IMR-90 (cell line): ENCODE results near the gene DCC. TPM values are rescaled to one million over a fixed set of nuclear protein-coding genes. Genes with fewer than 3 reads are reported as not detected.

Experiments used
- ATAC-seq: fragments of 200-7000 bp; cut with Tn5 transposase; 2 replicates; pipeline ENCODE4 v1.9.1; 2020; ENCODE audit warnings: low read depth, mild to moderate bottlenecking, moderate library complexity
- BruUV-seq: library from RNA; stranded (reverse); fragments of 400-500 nt; replicated peaks from 2 replicates; lab custom pipeline; 2021; lab: Mats Ljungman, UMichigan
- CTCF ChIA-PET: fragments of 300-600 bp; formaldehyde crosslinking; extraction: SDS; loops from one replicate; lab custom pipeline; 2021; ENCODE audit warnings: antibody characterized with exemption; lab: Yijun Ruan, JAX
- POLR2A ChIA-PET: fragments of 300-600 bp; sonication (Branson Sonifier 250); formaldehyde crosslinking; loops from one replicate; lab custom pipeline; 2022; ENCODE audit warnings: antibody characterized with exemption; ENCODE audit not compliant: unreplicated experiment; lab: Charles Lee
- DNase-seq: peaks from one replicate; pipeline ENCODE4 v3.0.0; 2013
- H2AFZ ChIP-seq: replicated peaks from 2 replicates; pipeline ENCODE3; 2013; ENCODE audit warnings: low read length, mild to moderate bottlenecking; ENCODE audit not compliant: poor library complexity
- H2AK5ac ChIP-seq: 2 replicates; pipeline ENCODE4 v1.6.1; 2013; ENCODE audit warnings: low read depth, low read length, inconsistent platforms
- H2AK9ac ChIP-seq: replicated peaks from 2 replicates; pipeline ENCODE3; 2013; ENCODE audit warnings: mild to moderate bottlenecking, low read depth, low read length, moderate library complexity; ENCODE audit not compliant: poor library complexity
- H2BK120ac ChIP-seq: 2 replicates; pipeline ENCODE4 v1.6.1; 2013; ENCODE audit warnings: low read depth, low read length, inconsistent platforms
- H2BK15ac ChIP-seq: 3 replicates; pipeline ENCODE4 v1.6.1; 2013; ENCODE audit warnings: low read depth, low read length, inconsistent platforms
- H2BK20ac ChIP-seq: 2 replicates; pipeline ENCODE4 v1.6.1; 2013; ENCODE audit warnings: low read depth, mild to moderate bottlenecking, inconsistent platforms, low read length, moderate library complexity
- H2BK5ac ChIP-seq: 2 replicates; pipeline ENCODE4 v1.6.1; 2013; ENCODE audit warnings: mild to moderate bottlenecking, low read depth, low read length, inconsistent platforms; ENCODE audit not compliant: poor library complexity, severe bottlenecking
- H3K14ac ChIP-seq: replicated peaks from 2 replicates; pipeline ENCODE4 v1.6.1; 2013; ENCODE audit warnings: low read depth, low read length, inconsistent platforms
- H3K18ac ChIP-seq: 2 replicates; pipeline ENCODE4 v1.6.1; 2013; ENCODE audit warnings: low read depth, low read length, control low read depth
- H3K23ac ChIP-seq: 2 replicates; pipeline ENCODE4 v1.6.1; 2013; ENCODE audit warnings: low read depth, low read length, inconsistent platforms
- H3K27ac ChIP-seq: 2 replicates; pipeline ENCODE4 v1.5.1; 2013; ENCODE audit warnings: mild to moderate bottlenecking, control low read depth, low read length; ENCODE audit not compliant: insufficient read depth
- H3K27me3 ChIP-seq: 2 replicates; pipeline ENCODE4 v1.6.1; 2013; ENCODE audit warnings: low read length; ENCODE audit not compliant: control insufficient read depth, insufficient read depth
- H3K36me3 ChIP-seq: 2 replicates; pipeline ENCODE4 v1.6.1; 2013; ENCODE audit warnings: low read length, mixed read lengths; ENCODE audit not compliant: control insufficient read depth, insufficient read depth
- H3K4ac ChIP-seq: 2 replicates; pipeline ENCODE4 v1.6.1; 2013; ENCODE audit warnings: low read depth, low read length, inconsistent platforms
- H3K4me1 ChIP-seq: 2 replicates; pipeline ENCODE4 v1.6.1; 2013; ENCODE audit warnings: low read length, mixed read lengths; ENCODE audit not compliant: control insufficient read depth, insufficient read depth
- H3K4me2 ChIP-seq: 2 replicates; pipeline ENCODE4 v1.6.1; 2013; ENCODE audit warnings: low read depth, mild to moderate bottlenecking, control low read depth, low read length, moderate library complexity
- H3K4me3 ChIP-seq: 2 replicates; pipeline ENCODE4 v1.5.1; 2013; ENCODE audit warnings: low read depth, mild to moderate bottlenecking, control low read depth, low read length, moderate library complexity; ENCODE audit not compliant: insufficient read depth
- H3K56ac ChIP-seq: 2 replicates; pipeline ENCODE4 v1.6.1; 2013; ENCODE audit warnings: low read length, inconsistent platforms; ENCODE audit not compliant: insufficient read depth; ENCODE audit errors: extremely low read depth
- H3K79me1 ChIP-seq, 2 experiments: 2 replicates each; pipeline ENCODE4 v1.6.1; 2013; ENCODE audit warnings: low read length in 2 of 2, inconsistent platforms in 1 of 2, low read depth in 1 of 2
- H3K9ac ChIP-seq: 2 replicates; pipeline ENCODE4 v1.6.1; 2013; ENCODE audit warnings: low read depth, low read length, control low read depth
- H3K9me1 ChIP-seq: 2 replicates; pipeline ENCODE4 v1.6.1; 2013; ENCODE audit warnings: low read length, inconsistent platforms; ENCODE audit not compliant: insufficient read depth
- H3K9me3 ChIP-seq: 2 replicates; pipeline ENCODE4 v1.6.1; 2013; ENCODE audit warnings: low read length; ENCODE audit not compliant: control insufficient read depth, insufficient read depth
- H4K20me1 ChIP-seq: 2 replicates; pipeline ENCODE4 v1.6.1; 2013; ENCODE audit warnings: low read length, inconsistent platforms; ENCODE audit not compliant: insufficient read depth
- H4K5ac ChIP-seq: 2 replicates; pipeline ENCODE4 v1.6.1; 2013; ENCODE audit warnings: mild to moderate bottlenecking, low read depth, low read length, control low read depth
- H4K8ac ChIP-seq, 2 experiments: 2 replicates each; pipeline ENCODE4 v1.6.1; 2013; ENCODE audit warnings: low read depth in 2 of 2, low read length in 2 of 2, control low read depth in 1 of 2, inconsistent platforms in 1 of 2
- H4K91ac ChIP-seq: 2 replicates; pipeline ENCODE4 v1.6.1; 2013; ENCODE audit warnings: low read depth, low read length, inconsistent platforms; ENCODE audit not compliant: insufficient read depth
- BHLHE40 ChIP-seq: fragments of 150-350 bp; IDR thresholded peaks from 2 replicates; pipeline ENCODE4 v1.6.1; 2016; ENCODE audit warnings: mild to moderate bottlenecking, low read depth, low read length
- CEBPB ChIP-seq: IDR thresholded peaks from 2 replicates; pipeline ENCODE4 v1.6.1; 2012; ENCODE audit warnings: low read depth, low read length, improper control_type of control experiment
- FOS ChIP-seq: fragments of 150-350 bp; IDR thresholded peaks from 2 replicates; pipeline ENCODE4 v1.6.1; 2016; ENCODE audit warnings: low read depth, low read length
- MAFK ChIP-seq: IDR thresholded peaks from 2 replicates; pipeline ENCODE4 v1.6.1; 2012; ENCODE audit warnings: low read depth, low read length, improper control_type of control experiment
- MAZ ChIP-seq: IDR thresholded peaks from 2 replicates; pipeline ENCODE4 v1.6.1; 2012; ENCODE audit warnings: low read depth, mild to moderate bottlenecking, low read length, improper control_type of control experiment, moderate library complexity, borderline replicate concordance
- RAD21 ChIP-seq: IDR thresholded peaks from 2 replicates; pipeline ENCODE4 v1.6.1; 2012; ENCODE audit warnings: low read length, improper control_type of control experiment
- RCOR1 ChIP-seq: IDR thresholded peaks from 2 replicates; pipeline ENCODE4 v1.6.1; 2012; ENCODE audit warnings: mild to moderate bottlenecking, low read length, improper control_type of control experiment; ENCODE audit not compliant: insufficient replicate concordance
- RFX5 ChIP-seq: IDR thresholded peaks from 2 replicates; pipeline ENCODE4 v1.8.0; 2012; ENCODE audit warnings: low read depth, mild to moderate bottlenecking, low read length, moderate library complexity
- SMC3 ChIP-seq: fragments of 150-350 bp; IDR thresholded peaks from 2 replicates; pipeline ENCODE4 v1.6.1; 2016; ENCODE audit warnings: low read depth, mild to moderate bottlenecking, antibody characterized with exemption, low read length, moderate library complexity
- WGBS, 2 experiments: methylation state at CpG; one replicate each; pipeline versions ENCODE4 v1.1.5 to v1.1.7; 2013; ENCODE audit warnings: missing lambda C conversion rate in 2 of 2; ENCODE audit not compliant: insufficient read length in 1 of 2; ENCODE audit errors: extremely low coverage in 2 of 2; 5-methylcytosine and 5-hydroxymethylcytosine counted together
- dilution Hi-C: fragments of 300-500 bp; cut with HindIII; formaldehyde crosslinking; loops from one replicate; pipeline ENCODE4 v1.14.3; 2018; ENCODE audit warnings: low sequenced_read_pairs; ENCODE audit not compliant: unreplicated experiment
- in situ Hi-C: fragments of 300-500 bp; cut with MboI; formaldehyde crosslinking; loops from 3 replicates; pipeline ENCODE4 v1.14.3; 2019; ENCODE audit warnings: low sequenced_read_pairs, inconsistent platforms, mixed read lengths
- intact Hi-C: fragments of 100-400 bp; cut with micrococcal nuclease; formaldehyde crosslinking; loops from 2 replicates; pipeline ENCODE4 v1.10.0; 2022
- polyA plus RNA-seq, 3 experiments: library from polyadenylated mRNA; depleted of rRNA; stranded (reverse); fragments of >200 nt; gene quantifications; 2 replicates each; pipeline ENCODE4 v1.2.3, GENCODE V29; 2012; ENCODE audit warnings: low replicate concordance in 1 of 3
- total RNA-seq: library from RNA; depleted of rRNA; stranded (reverse); fragments of >200 nt; gene quantifications from 2 replicates; pipeline ENCODE4 v1.2.3, GENCODE V29; 2012
- TF ChIP-seq, protein P1 (sequence below): fragments of 150-350 bp; IDR thresholded peaks from 2 replicates; pipeline ENCODE4 v1.6.1; 2016; ENCODE audit warnings: low read depth, mild to moderate bottlenecking, low read length, moderate library complexity, borderline replicate concordance
- TF ChIP-seq, protein P2 (sequence below): fragments of 150-350 bp; IDR thresholded peaks from 2 replicates; pipeline ENCODE4 v1.6.1; 2017; ENCODE audit warnings: mild to moderate bottlenecking, antibody characterized with exemption, low read length, low read depth

Gene DCC
- total and polyA plus RNA-seq, 2 of the 4 experiments (the other 2 are of a cell fraction) = 0.31 to 0.54 TPM

DNA sequence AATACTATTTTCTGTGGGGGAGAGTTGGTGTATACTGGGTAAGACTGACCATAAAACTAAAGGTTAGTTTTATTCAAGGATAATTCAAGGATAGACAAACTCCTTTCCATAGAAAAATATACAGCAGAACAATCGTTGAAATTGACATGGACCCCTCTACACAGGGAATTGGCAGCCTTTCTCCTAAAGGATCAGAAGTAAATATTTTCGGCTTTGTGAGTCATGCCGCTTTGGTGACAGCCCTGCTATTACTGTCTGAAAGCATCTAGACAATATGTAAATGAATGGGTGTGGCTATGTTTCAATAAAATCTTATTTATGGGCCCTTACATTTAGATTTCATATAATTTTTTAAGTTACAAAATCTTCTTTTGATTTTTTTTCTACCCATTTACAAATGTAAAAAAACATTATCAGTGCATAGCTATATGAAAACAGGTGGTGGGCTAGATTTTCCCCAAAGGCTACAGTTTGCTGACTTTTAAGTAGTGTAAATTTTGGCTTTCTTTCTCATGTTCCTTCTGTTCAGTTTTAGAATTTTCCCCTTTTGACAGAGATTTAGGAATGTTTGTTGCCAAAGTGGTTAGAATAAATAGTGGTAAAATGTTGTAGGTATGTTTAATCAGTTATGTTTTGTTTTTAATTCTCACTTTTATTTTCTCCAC is 270.6 kb downstream of the DCC start:
- Histone ChIP-seq H2AK9ac (no peak overlapping the region), H3K9me3 (peaks cover 1% of the 10 kb centered on the region; the same call in 1 of the 2 replicates), H3K4ac (no peak overlapping the region), H3K4me3 (no peak overlapping the region), H3K9me1 (no peaks in the 10 kb centered on the region), H3K36me3 (no peaks in the 10 kb centered on the region), H3K27me3 (no peaks in the 10 kb centered on the region), H3K79me1 (no peaks in the 10 kb centered on the region), H2AFZ (no peak overlapping the region), H3K18ac (no peak overlapping the region), H2BK15ac (no peak overlapping the region), H3K4me1 (no peaks in the 10 kb centered on the region), H4K5ac (no peak overlapping the region), H3K27ac (no peak overlapping the region), H4K20me1 (no peaks in the 10 kb centered on the region), H2AK5ac (no peak overlapping the region), H2BK5ac (no peak overlapping the region), H4K8ac (no peak overlapping the region), H2BK20ac (no peak overlapping the region), H2BK120ac (no peak overlapping the region), H3K14ac (no peak overlapping the region), H4K91ac (no peak overlapping the region), H3K4me2 (no peak overlapping the region), H3K56ac (no peak overlapping the region), H3K9ac (no peak overlapping the region), H3K23ac (no peak overlapping the region)
- no TSS peak for BruUV-seq
- DNase-seq (no peak), ATAC-seq (no peak)
- TF ChIP-seq MAFK = no peak
- TF ChIP-seq, protein P1, sequence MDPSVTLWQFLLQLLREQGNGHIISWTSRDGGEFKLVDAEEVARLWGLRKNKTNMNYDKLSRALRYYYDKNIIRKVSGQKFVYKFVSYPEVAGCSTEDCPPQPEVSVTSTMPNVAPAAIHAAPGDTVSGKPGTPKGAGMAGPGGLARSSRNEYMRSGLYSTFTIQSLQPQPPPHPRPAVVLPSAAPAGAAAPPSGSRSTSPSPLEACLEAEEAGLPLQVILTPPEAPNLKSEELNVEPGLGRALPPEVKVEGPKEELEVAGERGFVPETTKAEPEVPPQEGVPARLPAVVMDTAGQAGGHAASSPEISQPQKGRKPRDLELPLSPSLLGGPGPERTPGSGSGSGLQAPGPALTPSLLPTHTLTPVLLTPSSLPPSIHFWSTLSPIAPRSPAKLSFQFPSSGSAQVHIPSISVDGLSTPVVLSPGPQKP = no peak
- TF ChIP-seq RFX5 = no peak
- no peak for TF ChIP-seq MAZ
- no peak for TF ChIP-seq BHLHE40
- no peak for TF ChIP-seq SMC3
- no peak for TF ChIP-seq CEBPB
- TF ChIP-seq FOS = no peak
- TF ChIP-seq RCOR1 = no peak
- TF ChIP-seq, protein P2, sequence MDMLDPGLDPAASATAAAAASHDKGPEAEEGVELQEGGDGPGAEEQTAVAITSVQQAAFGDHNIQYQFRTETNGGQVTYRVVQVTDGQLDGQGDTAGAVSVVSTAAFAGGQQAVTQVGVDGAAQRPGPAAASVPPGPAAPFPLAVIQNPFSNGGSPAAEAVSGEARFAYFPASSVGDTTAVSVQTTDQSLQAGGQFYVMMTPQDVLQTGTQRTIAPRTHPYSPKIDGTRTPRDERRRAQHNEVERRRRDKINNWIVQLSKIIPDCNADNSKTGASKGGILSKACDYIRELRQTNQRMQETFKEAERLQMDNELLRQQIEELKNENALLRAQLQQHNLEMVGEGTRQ = no peak
- no peak for TF ChIP-seq RAD21
- no CpG with 5 or more reads among the region's 3 CpGs for WGBS, 2 experiments
- CTCF ChIA-PET = no interaction called here
- dilution Hi-C loops = no loop called here
- POLR2A ChIA-PET = no interaction called here
- intact Hi-C loops = no loop called here
- in situ Hi-C loops = no loop called here
